Mesodermal cell (in vitro differentiated cells): ENCODE data around the gene VSIG2.

Source experiments
- H3K27ac ChIP-seq: 2 replicates; pipeline ENCODE4 v1.7.0; 2013; ENCODE audit warnings: mild to moderate bottlenecking, low read depth, low read length, moderate library complexity; ENCODE audit not compliant: severe bottlenecking
- H3K36me3 ChIP-seq: 2 replicates; pipeline ENCODE4 v1.7.1; 2013; ENCODE audit warnings: mild to moderate bottlenecking, low read length, moderate library complexity; ENCODE audit not compliant: control insufficient read depth, insufficient read depth
- H3K4me1 ChIP-seq: one replicate; pipeline ENCODE4 v1.7.1; 2013; ENCODE audit warnings: mild to moderate bottlenecking, low read length; ENCODE audit not compliant: insufficient read depth, control insufficient read depth, poor library complexity, severe bottlenecking
- H3K4me3 ChIP-seq: 2 replicates; pipeline ENCODE4 v1.7.0; 2013; ENCODE audit warnings: low read length, control low read depth, mild to moderate bottlenecking; ENCODE audit not compliant: insufficient read depth, poor library complexity, severe bottlenecking; ENCODE audit errors: extremely low read depth
- H3K9me3 ChIP-seq: 2 replicates; pipeline ENCODE4 v1.7.1; 2013; ENCODE audit warnings: mild to moderate bottlenecking, low read length, moderate library complexity; ENCODE audit not compliant: control insufficient read depth
- WGBS, 2 experiments: methylation state at CpG; one replicate each; pipeline ENCODE4 v1.1.5; 2013; ENCODE audit warnings: missing lambda C conversion rate in 2 of 2; ENCODE audit not compliant: insufficient coverage in 2 of 2; 5-methylcytosine and 5-hydroxymethylcytosine counted together

VSIG2 gene

GRCh38 chr11:124756033-124756752 is 4.1 kb upstream of the VSIG2 start:
- Histone ChIP-seq H3K4me1 (peaks cover 41% of the 10 kb centered on the region), H3K27ac (no peak overlapping the region), H3K4me3 (no peak overlapping the region), H3K9me3 (no peaks in the 10 kb centered on the region), H3K36me3 (peaks cover 15% of the 10 kb centered on the region)
- 76 to 86% methylated on average over 8 to 9 of the region's 9 CpGs for WGBS, 2 experiments

- Histone ChIP-seq H3K4me1 (peaks cover 29% of the 10 kb centered on the region), H3K36me3 (peaks cover 15% of the 10 kb centered on the region), H3K4me3 (no peak overlapping the region), H3K9me3 (no peaks in the 10 kb centered on the region), H3K27ac (peak overlapping the region; percentile 20)
- WGBS, 2 experiments, result 79 to 89% methylated on average over 4 to 5 of the region's 6 CpGs
Measured at GRCh38 chr11:124754710-124755109, 2.7 kb upstream of the VSIG2 start.

GRCh38 chr11:124754309-124754708 is 2.3 kb upstream of the VSIG2 start:
- no peaks in the 10 kb centered on the region for H3K9me3 ChIP-seq
- no peak overlapping the region for H3K4me3 ChIP-seq
- 50 to 86% methylated on average over 2 to 3 of the region's 4 CpGs for WGBS, 2 experiments
- H3K27ac ChIP-seq, result peak overlapping the region; percentile 20
- peaks cover 15% of the 10 kb centered on the region for H3K36me3 ChIP-seq
- peaks cover 29% of the 10 kb centered on the region for H3K4me1 ChIP-seq

- Histone ChIP-seq H3K9me3 (no peaks in the 10 kb centered on the region), H3K27ac (no peak overlapping the region), H3K36me3 (peaks cover 12% of the 10 kb centered on the region), H3K4me1 (peaks cover 29% of the 10 kb centered on the region), H3K4me3 (no peak overlapping the region)
- WGBS, 2 experiments, result 98% methylated on average over 4 to 6 of the region's 7 CpGs
Measured at GRCh38 chr11:124753624-124754023, 1.6 kb upstream of the VSIG2 start.

GRCh38 chr11:124753205-124753604 is 1.1 kb upstream of the VSIG2 start:
- no peak overlapping the region for H3K4me3 ChIP-seq
- no peaks in the 10 kb centered on the region for H3K9me3 ChIP-seq
- H3K36me3 ChIP-seq, result peaks cover 16% of the 10 kb centered on the region
- peaks cover 29% of the 10 kb centered on the region for H3K4me1 ChIP-seq
- H3K27ac ChIP-seq, result no peak overlapping the region

- peaks cover 34% of the 10 kb centered on the region for H3K4me1 ChIP-seq
- H3K4me3 ChIP-seq, result no peak overlapping the region
- 84% methylated on average over 5 of the region's 10 CpGs for WGBS, 2 experiments
- peaks cover 17% of the 10 kb centered on the region for H3K36me3 ChIP-seq
- no peak overlapping the region for H3K27ac ChIP-seq
- H3K9me3 ChIP-seq, result no peaks in the 10 kb centered on the region
Measured at GRCh38 chr11:124752471-124753102, 532 bp upstream of the VSIG2 start.

GRCh38 chr11:124751391-124751740 is 689 bp downstream of the VSIG2 start:
- H3K9me3 ChIP-seq, result no peaks in the 10 kb centered on the region
- no peak overlapping the region for H3K27ac ChIP-seq
- WGBS, 2 experiments, result 93 to 94% methylated on average over 6 to 8 of the region's 11 CpGs
- peaks cover 13% of the 10 kb centered on the region for H3K36me3 ChIP-seq
- H3K4me3 ChIP-seq, result no peak overlapping the region
- peaks cover 40% of the 10 kb centered on the region for H3K4me1 ChIP-seq

- H3K27ac ChIP-seq, result no peak overlapping the region
- 80% methylated on average over 1 of the region's 1 CpG; no CpG with 5 or more reads in 1 of the 2 experiments for WGBS, 2 experiments
- no peaks in the 10 kb centered on the region for H3K9me3 ChIP-seq
- peaks cover 13% of the 10 kb centered on the region for H3K36me3 ChIP-seq
- no peak overlapping the region for H3K4me3 ChIP-seq
- peaks cover 44% of the 10 kb centered on the region for H3K4me1 ChIP-seq
Measured at GRCh38 chr11:124749912-124750311, 2.1 kb downstream of the VSIG2 start.

- no peak overlapping the region for H3K27ac ChIP-seq
- 86 to 93% methylated on average over 6 to 9 of the region's 12 CpGs for WGBS, 2 experiments
- no peak overlapping the region for H3K4me3 ChIP-seq
Measured at GRCh38 chr11:124748481-124749343, 3.3 kb downstream of the VSIG2 start.

GRCh38 chr11:124748100-124748418 is 4.0 kb downstream of the VSIG2 start:
- H3K4me3 ChIP-seq, result no peak overlapping the region
- WGBS, 2 experiments, result 91 to 97% methylated on average over 4 to 5 of the region's 7 CpGs
- H3K4me1 ChIP-seq, result peaks cover 29% of the 10 kb centered on the region
- H3K9me3 ChIP-seq, result no peaks in the 10 kb centered on the region
- peaks cover 4% of the 10 kb centered on the region for H3K36me3 ChIP-seq
- H3K27ac ChIP-seq, result no peak overlapping the region

More at GRCh38 chr11:124748481-124749343, 3.3 kb downstream of the VSIG2 start:
- Histone ChIP-seq H3K36me3 (peaks cover 9% of the 10 kb centered on the region), H3K4me1 (peaks cover 34% of the 10 kb centered on the region), H3K9me3 (no peaks in the 10 kb centered on the region)
